Measurements from ENCODE around the gene SETD1B. TPM values are rescaled to one million over a fixed set of nuclear protein-coding genes. Genes with fewer than 3 reads are reported as not detected.

SETD1B gene
- total and polyA plus RNA-seq, 2 of the 4 experiments (the other 2 are of a cell fraction), result 0.90 to 5.1 TPM

DNA sequence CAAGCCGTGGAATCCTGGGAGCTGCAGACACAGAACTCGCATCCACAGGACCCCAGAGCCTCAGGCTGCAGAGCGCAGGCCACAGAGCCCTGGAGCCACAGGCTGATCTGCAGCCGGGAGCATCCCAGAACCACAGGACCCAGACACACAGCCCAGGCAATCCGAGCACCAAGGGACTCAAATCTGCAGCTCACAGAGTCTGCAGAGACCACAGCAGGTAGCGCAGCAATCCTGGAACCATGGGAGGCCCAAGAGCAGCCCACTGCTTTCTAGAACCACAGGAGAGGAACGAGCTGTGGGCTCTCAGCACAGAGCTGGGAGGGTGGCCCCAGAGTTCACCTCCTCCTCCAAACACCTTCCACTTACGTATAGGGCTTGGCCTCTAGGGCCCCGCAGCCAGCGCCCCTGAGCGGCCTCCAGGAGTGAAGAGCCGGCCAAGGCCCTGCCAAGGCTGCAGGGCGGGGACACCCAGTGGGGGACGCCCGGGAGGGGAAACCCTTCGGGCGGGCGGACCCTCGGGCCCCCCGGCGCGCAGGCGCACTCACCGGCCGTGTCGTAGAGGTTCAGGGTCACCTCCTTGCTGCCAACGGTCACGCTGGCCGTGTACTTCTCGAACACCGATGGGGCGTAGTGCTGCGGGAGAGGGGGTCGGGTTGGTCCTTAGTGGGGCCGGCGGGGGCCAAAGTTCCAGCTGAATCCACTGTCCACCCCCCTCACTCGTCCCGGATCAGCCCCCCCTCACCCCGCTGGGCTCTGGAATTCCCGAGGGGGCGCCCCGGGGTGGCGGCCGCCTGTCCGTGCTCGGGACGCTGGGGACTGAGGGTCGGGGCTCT is 11.0 kb upstream of the SETD1B start (continued):
- TF ChIP-seq BHLHE40 (IDR thresholded peaks at IDR 0.05; ENCODE audit: low read depth, low read length) (no peak), MAFK (IDR thresholded peaks at IDR 0.05; ENCODE audit: low read depth, low read length) (no peak)

DNA sequence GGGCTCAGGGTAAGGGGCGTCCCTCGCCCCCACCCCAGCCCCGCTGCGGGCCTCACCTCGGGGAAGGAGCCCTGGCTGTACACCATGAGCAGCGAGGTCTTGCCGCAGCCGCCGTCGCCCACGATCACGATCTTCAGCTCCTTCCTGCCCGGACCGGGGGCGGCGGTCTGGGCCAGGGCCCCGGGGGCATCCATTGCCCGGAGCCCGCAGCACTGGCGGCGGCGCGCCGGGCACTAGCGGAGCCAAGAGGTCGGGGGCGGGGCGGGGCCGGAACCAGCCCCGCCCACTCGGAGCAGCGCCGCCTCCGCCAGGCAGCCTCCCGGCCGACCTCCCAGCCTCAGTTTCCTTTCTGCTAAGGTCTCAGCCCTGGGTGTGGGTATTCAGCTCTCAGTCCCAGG is 10.4 kb upstream of the SETD1B start, which contains the start of gene RHOF:
Gene RHOF (minus strand): TSS at position 249 of the 398 bp plus-strand sequence. CDS start 55 bp downstream, at position 194.
- H3K4me1 ChIP-seq (ENCODE audit: control insufficient read depth, insufficient read depth, low read length), result peaks cover 21% of the 10 kb centered on the region
- H3K79me1 ChIP-seq (ENCODE audit: low read depth in 1 of 2, low read length in 2 of 2), result peaks cover 1 to 37% of the 10 kb centered on the region in 2 experiments; a peak in 3 of 4 replicates
- 1% methylated on average over 29 of the region's 36 CpGs; no CpG with 5 or more reads in 1 of the 2 experiments for WGBS, 2 experiments (ENCODE audit: extremely low coverage in 2 of 2, insufficient read length in 1 of 2)
- peak within 1 kb of the TSS; percentile 54 for H3K23ac ChIP-seq (ENCODE audit: low read depth, low read length)
- H2BK15ac ChIP-seq (ENCODE audit: low read depth, low read length), result no peak within 1 kb of the TSS; the same call in 2 of the 3 replicates
- H3K27ac ChIP-seq (ENCODE audit: insufficient read depth, low read length), result peak within 1 kb of the TSS; percentile 28
- peaks cover 4% of the 10 kb centered on the region; the same call in 1 of the 2 replicates for H3K9me1 ChIP-seq (ENCODE audit: insufficient read depth, low read length)
- peaks cover 7% of the 10 kb centered on the region; the same call in 1 of the 2 replicates for H3K36me3 ChIP-seq (ENCODE audit: control insufficient read depth, insufficient read depth, low read length)
- ChIA-PET CTCF (interaction anchor here (0.6 to 3.9 kb wide), 14 partner anchors 9 to 125 kb away, joined by 3 to 49 read pairs (median 6); partner anchors contain the start of genes PSMD9, SETD1B and TMEM120B), POLR2A (ENCODE audit: unreplicated experiment) (interaction anchor here (2.0 kb wide), 1 partner anchor 18 kb away, joined by 10 read pairs; no protein-coding TSS in a partner anchor)
- 0 out of 2 replicates have a peak within 1 kb of the TSS, but pooled peaks have one; percentile 38 for H2BK20ac ChIP-seq (ENCODE audit: low read depth, low read length)
- H2BK120ac ChIP-seq (ENCODE audit: low read depth, low read length), result peak within 1 kb of the TSS; percentile 55; the same call in 1 of the 2 replicates
- H2AK9ac ChIP-seq (replicated peaks; ENCODE audit: low read depth, low read length, poor library complexity), result peak within 1 kb of the TSS; percentile 97
- H3K9me3 ChIP-seq (ENCODE audit: control insufficient read depth, insufficient read depth, low read length), result no peaks in the 10 kb centered on the region
- peak within 1 kb of the TSS; percentile 48 for H3K4me3 ChIP-seq (ENCODE audit: insufficient read depth, low read depth, low read length)
- in situ Hi-C loops (cut with MboI; ENCODE audit: low sequenced_read_pairs), result no loop called here
- DNase-seq (no peak), ATAC-seq (ENCODE audit: low read depth) (peak; percentile 13)
- peak within 1 kb of the TSS; percentile 8 to 72; a peak in 3 of 4 replicates for H4K8ac ChIP-seq (ENCODE audit: low read depth in 2 of 2, low read length in 2 of 2)
- H3K14ac ChIP-seq (replicated peaks; ENCODE audit: low read depth, low read length), result peak within 1 kb of the TSS; percentile 61
- peak within 1 kb of the TSS; percentile 17; the same call in 1 of the 2 replicates for H4K5ac ChIP-seq (ENCODE audit: low read depth, low read length)
- intact Hi-C loops (cut with micrococcal nuclease), result loop anchor here (5.0 to 10.0 kb wide), 2 partner anchors 81 to 239 kb away; partner anchors contain the start of gene TMEM120B
- no peak within 1 kb of the TSS for H3K18ac ChIP-seq (ENCODE audit: low read depth, low read length)
- peak within 1 kb of the TSS; percentile 81 for H4K91ac ChIP-seq (ENCODE audit: insufficient read depth, low read depth, low read length)
- H3K9ac ChIP-seq (ENCODE audit: low read depth, low read length), result peak within 1 kb of the TSS; percentile 31
- H3K4ac ChIP-seq (ENCODE audit: low read depth, low read length), result peak within 1 kb of the TSS; percentile 76
- dilution Hi-C loops (cut with HindIII; ENCODE audit: low sequenced_read_pairs, unreplicated experiment), result no loop called here
- peak within 1 kb of the TSS; percentile 69 for H2AK5ac ChIP-seq (ENCODE audit: low read depth, low read length)
- H2BK5ac ChIP-seq (ENCODE audit: low read depth, low read length, poor library complexity, severe bottlenecking), result peak within 1 kb of the TSS; percentile 39
- peaks cover 8% of the 10 kb centered on the region; the same call in 1 of the 2 replicates for H4K20me1 ChIP-seq (ENCODE audit: insufficient read depth, low read length)
- peak within 1 kb of the TSS; percentile 95 for H2AFZ ChIP-seq (replicated peaks; ENCODE audit: low read length, poor library complexity)
- no peak within 1 kb of the TSS for H3K56ac ChIP-seq (ENCODE audit: extremely low read depth, insufficient read depth, low read length)
- no peaks in the 10 kb centered on the region for H3K27me3 ChIP-seq (ENCODE audit: control insufficient read depth, insufficient read depth, low read length)
- peak within 1 kb of the TSS; percentile 93 for H3K4me2 ChIP-seq (ENCODE audit: low read depth, low read length)
- BruUV-seq (replicated peaks), result no TSS peak
- no peak for TF ChIP-seq RAD21 (IDR thresholded peaks at IDR 0.05; ENCODE audit: low read length)
- TF ChIP-seq, protein P1, sequence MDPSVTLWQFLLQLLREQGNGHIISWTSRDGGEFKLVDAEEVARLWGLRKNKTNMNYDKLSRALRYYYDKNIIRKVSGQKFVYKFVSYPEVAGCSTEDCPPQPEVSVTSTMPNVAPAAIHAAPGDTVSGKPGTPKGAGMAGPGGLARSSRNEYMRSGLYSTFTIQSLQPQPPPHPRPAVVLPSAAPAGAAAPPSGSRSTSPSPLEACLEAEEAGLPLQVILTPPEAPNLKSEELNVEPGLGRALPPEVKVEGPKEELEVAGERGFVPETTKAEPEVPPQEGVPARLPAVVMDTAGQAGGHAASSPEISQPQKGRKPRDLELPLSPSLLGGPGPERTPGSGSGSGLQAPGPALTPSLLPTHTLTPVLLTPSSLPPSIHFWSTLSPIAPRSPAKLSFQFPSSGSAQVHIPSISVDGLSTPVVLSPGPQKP (IDR thresholded peaks at IDR 0.05; ENCODE audit: borderline replicate concordance, low read depth, low read length), result no peak
- TF ChIP-seq MAZ (IDR thresholded peaks at IDR 0.05; ENCODE audit: borderline replicate concordance, low read depth, low read length), result no peak
- TF ChIP-seq POLR2A (IDR thresholded peaks at IDR 0.05; ENCODE audit: low read depth, low read length), result no peak
- no peak for TF ChIP-seq MXI1 (IDR thresholded peaks at IDR 0.05; ENCODE audit: borderline replicate concordance, low read depth, low read length)
- TF ChIP-seq, protein P2, sequence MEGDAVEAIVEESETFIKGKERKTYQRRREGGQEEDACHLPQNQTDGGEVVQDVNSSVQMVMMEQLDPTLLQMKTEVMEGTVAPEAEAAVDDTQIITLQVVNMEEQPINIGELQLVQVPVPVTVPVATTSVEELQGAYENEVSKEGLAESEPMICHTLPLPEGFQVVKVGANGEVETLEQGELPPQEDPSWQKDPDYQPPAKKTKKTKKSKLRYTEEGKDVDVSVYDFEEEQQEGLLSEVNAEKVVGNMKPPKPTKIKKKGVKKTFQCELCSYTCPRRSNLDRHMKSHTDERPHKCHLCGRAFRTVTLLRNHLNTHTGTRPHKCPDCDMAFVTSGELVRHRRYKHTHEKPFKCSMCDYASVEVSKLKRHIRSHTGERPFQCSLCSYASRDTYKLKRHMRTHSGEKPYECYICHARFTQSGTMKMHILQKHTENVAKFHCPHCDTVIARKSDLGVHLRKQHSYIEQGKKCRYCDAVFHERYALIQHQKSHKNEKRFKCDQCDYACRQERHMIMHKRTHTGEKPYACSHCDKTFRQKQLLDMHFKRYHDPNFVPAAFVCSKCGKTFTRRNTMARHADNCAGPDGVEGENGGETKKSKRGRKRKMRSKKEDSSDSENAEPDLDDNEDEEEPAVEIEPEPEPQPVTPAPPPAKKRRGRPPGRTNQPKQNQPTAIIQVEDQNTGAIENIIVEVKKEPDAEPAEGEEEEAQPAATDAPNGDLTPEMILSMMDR (conservative IDR thresholded peaks at IDR 0.05; ENCODE audit: low read depth, low read length), result no peak
- TF ChIP-seq CHD1 (IDR thresholded peaks at IDR 0.05; ENCODE audit: low read depth, low read length), result no peak
- no peak for TF ChIP-seq SMC3 (IDR thresholded peaks at IDR 0.05; ENCODE audit: low read depth, low read length)
- no peak for TF ChIP-seq RCOR1 (IDR thresholded peaks at IDR 0.05; ENCODE audit: insufficient replicate concordance, low read length)
- no peak for TF ChIP-seq RFX5 (IDR thresholded peaks at IDR 0.05; ENCODE audit: low read depth, low read length)

Measured in IMR-90 (cell line).